Measurements from ENCODE around the gene FOXN1. TPM values are rescaled to one million over a fixed set of nuclear protein-coding genes. Genes with fewer than 3 reads are reported as not detected.

Gene FOXN1
- total RNA-seq, 1 donor from 2014 or later: not detected

GRCh38 chr17:28571361-28572122, 65.4 kb downstream of the FOXN1 start, which contains the start of gene PIGS:
TSS of gene PIGS (minus strand) at chr17:28571524. CDS start at chr17:28571496, 28 bp downstream.
- no peak for FAIRE-seq

GRCh38 chr17:28572259-28573039, 66.3 kb downstream of the FOXN1 start:
- Histone ChIP-seq H3K27me3 (ENCODE audit: control insufficient read depth, insufficient read depth, low read length) (no peaks in the 10 kb centered on the region), H3K4me3 (ENCODE audit: low read depth, low read length) (no peak overlapping the region), H3K36me3 (ENCODE audit: control insufficient read depth, insufficient read depth, low read length) (peaks cover 6% of the 10 kb centered on the region)
- no peak for FAIRE-seq
- DNase-seq (ENCODE audit: low read depth): no peak
- no peak for TF ChIP-seq CTCF (IDR thresholded peaks at IDR 0.05; ENCODE audit: insufficient read depth, low read length, severe bottlenecking)

More at GRCh38 chr17:28571361-28572122, 65.4 kb downstream of the FOXN1 start, which contains the start of gene PIGS:
- no peak for TF ChIP-seq CTCF (IDR thresholded peaks at IDR 0.05; ENCODE audit: insufficient read depth, low read length, severe bottlenecking)
- DNase-seq (ENCODE audit: low read depth): peak; percentile 86
- Histone ChIP-seq H3K27me3 (ENCODE audit: control insufficient read depth, insufficient read depth, low read length) (no peaks in the 10 kb centered on the region), H3K4me3 (ENCODE audit: low read depth, low read length) (peak within 1 kb of the TSS; percentile 90), H3K36me3 (ENCODE audit: control insufficient read depth, insufficient read depth, low read length) (peaks cover 6% of the 10 kb centered on the region)

- TF ChIP-seq CTCF (IDR thresholded peaks at IDR 0.05; ENCODE audit: insufficient read depth, low read length, severe bottlenecking): no peak
- DNase-seq (ENCODE audit: low read depth) (no peak), FAIRE-seq (no peak)
- Histone ChIP-seq H3K36me3 (ENCODE audit: control insufficient read depth, insufficient read depth, low read length) (peaks cover 6% of the 10 kb centered on the region), H3K4me3 (ENCODE audit: low read depth, low read length) (no peak overlapping the region), H3K27me3 (ENCODE audit: control insufficient read depth, insufficient read depth, low read length) (no peaks in the 10 kb centered on the region)
Observed at GRCh38 chr17:28573040-28573380, 66.9 kb downstream of the FOXN1 start.

- no peaks in the 10 kb centered on the region for H3K27me3 ChIP-seq (ENCODE audit: control insufficient read depth, insufficient read depth, low read length)
- no peak for FAIRE-seq
- no peak overlapping the region for H3K4me3 ChIP-seq (ENCODE audit: low read depth, low read length)
- TF ChIP-seq CTCF (IDR thresholded peaks at IDR 0.05; ENCODE audit: insufficient read depth, low read length, severe bottlenecking): no peak
- peaks cover 6% of the 10 kb centered on the region for H3K36me3 ChIP-seq (ENCODE audit: control insufficient read depth, insufficient read depth, low read length)
- no peak for DNase-seq (ENCODE audit: low read depth)
Observed at GRCh38 chr17:28573521-28573920, 67.4 kb downstream of the FOXN1 start.

GRCh38 chr17:28573966-28574480, 67.9 kb downstream of the FOXN1 start:
- no peak overlapping the region for H3K4me3 ChIP-seq (ENCODE audit: low read depth, low read length)
- H3K27me3 ChIP-seq (ENCODE audit: control insufficient read depth, insufficient read depth, low read length): no peaks in the 10 kb centered on the region
- H3K36me3 ChIP-seq (ENCODE audit: control insufficient read depth, insufficient read depth, low read length): peaks cover 6% of the 10 kb centered on the region
- FAIRE-seq (no peak), DNase-seq (ENCODE audit: low read depth) (no peak)
- no peak for TF ChIP-seq CTCF (IDR thresholded peaks at IDR 0.05; ENCODE audit: insufficient read depth, low read length, severe bottlenecking)
